IMR-90 (cell line): ENCODE results near the gene CACNG8. TPM values are rescaled to one million over a fixed set of nuclear protein-coding genes. Genes with fewer than 3 reads are reported as not detected.

Experiments used
- ATAC-seq: fragments of 200-7000 bp; cut with Tn5 transposase; 2 replicates; pipeline ENCODE4 v1.9.1; 2020; ENCODE audit warnings: low read depth, mild to moderate bottlenecking, moderate library complexity
- BruUV-seq: library from RNA; stranded (reverse); fragments of 400-500 nt; replicated peaks from 2 replicates; lab custom pipeline; 2021; lab: Mats Ljungman, UMichigan
- CTCF ChIA-PET: fragments of 300-600 bp; formaldehyde crosslinking; extraction: SDS; loops from one replicate; lab custom pipeline; 2021; ENCODE audit warnings: antibody characterized with exemption; lab: Yijun Ruan, JAX
- POLR2A ChIA-PET: fragments of 300-600 bp; sonication (Branson Sonifier 250); formaldehyde crosslinking; loops from one replicate; lab custom pipeline; 2022; ENCODE audit warnings: antibody characterized with exemption; ENCODE audit not compliant: unreplicated experiment; lab: Charles Lee
- DNase-seq: peaks from one replicate; pipeline ENCODE4 v3.0.0; 2013
- H2AFZ ChIP-seq: replicated peaks from 2 replicates; pipeline ENCODE3; 2013; ENCODE audit warnings: low read length, mild to moderate bottlenecking; ENCODE audit not compliant: poor library complexity
- H2AK5ac ChIP-seq: 2 replicates; pipeline ENCODE4 v1.6.1; 2013; ENCODE audit warnings: low read depth, low read length, inconsistent platforms
- H2AK9ac ChIP-seq: replicated peaks from 2 replicates; pipeline ENCODE3; 2013; ENCODE audit warnings: mild to moderate bottlenecking, low read depth, low read length, moderate library complexity; ENCODE audit not compliant: poor library complexity
- H2BK120ac ChIP-seq: 2 replicates; pipeline ENCODE4 v1.6.1; 2013; ENCODE audit warnings: low read depth, low read length, inconsistent platforms
- H2BK15ac ChIP-seq: 3 replicates; pipeline ENCODE4 v1.6.1; 2013; ENCODE audit warnings: low read depth, low read length, inconsistent platforms
- H2BK20ac ChIP-seq: 2 replicates; pipeline ENCODE4 v1.6.1; 2013; ENCODE audit warnings: low read depth, mild to moderate bottlenecking, inconsistent platforms, low read length, moderate library complexity
- H2BK5ac ChIP-seq: 2 replicates; pipeline ENCODE4 v1.6.1; 2013; ENCODE audit warnings: mild to moderate bottlenecking, low read depth, low read length, inconsistent platforms; ENCODE audit not compliant: poor library complexity, severe bottlenecking
- H3K14ac ChIP-seq: replicated peaks from 2 replicates; pipeline ENCODE4 v1.6.1; 2013; ENCODE audit warnings: low read depth, low read length, inconsistent platforms
- H3K18ac ChIP-seq: 2 replicates; pipeline ENCODE4 v1.6.1; 2013; ENCODE audit warnings: low read depth, low read length, control low read depth
- H3K23ac ChIP-seq: 2 replicates; pipeline ENCODE4 v1.6.1; 2013; ENCODE audit warnings: low read depth, low read length, inconsistent platforms
- H3K27ac ChIP-seq: 2 replicates; pipeline ENCODE4 v1.5.1; 2013; ENCODE audit warnings: mild to moderate bottlenecking, control low read depth, low read length; ENCODE audit not compliant: insufficient read depth
- H3K27me3 ChIP-seq: 2 replicates; pipeline ENCODE4 v1.6.1; 2013; ENCODE audit warnings: low read length; ENCODE audit not compliant: control insufficient read depth, insufficient read depth
- H3K36me3 ChIP-seq: 2 replicates; pipeline ENCODE4 v1.6.1; 2013; ENCODE audit warnings: low read length, mixed read lengths; ENCODE audit not compliant: control insufficient read depth, insufficient read depth
- H3K4ac ChIP-seq: 2 replicates; pipeline ENCODE4 v1.6.1; 2013; ENCODE audit warnings: low read depth, low read length, inconsistent platforms
- H3K4me1 ChIP-seq: 2 replicates; pipeline ENCODE4 v1.6.1; 2013; ENCODE audit warnings: low read length, mixed read lengths; ENCODE audit not compliant: control insufficient read depth, insufficient read depth
- H3K4me2 ChIP-seq: 2 replicates; pipeline ENCODE4 v1.6.1; 2013; ENCODE audit warnings: low read depth, mild to moderate bottlenecking, control low read depth, low read length, moderate library complexity
- H3K4me3 ChIP-seq: 2 replicates; pipeline ENCODE4 v1.5.1; 2013; ENCODE audit warnings: low read depth, mild to moderate bottlenecking, control low read depth, low read length, moderate library complexity; ENCODE audit not compliant: insufficient read depth
- H3K56ac ChIP-seq: 2 replicates; pipeline ENCODE4 v1.6.1; 2013; ENCODE audit warnings: low read length, inconsistent platforms; ENCODE audit not compliant: insufficient read depth; ENCODE audit errors: extremely low read depth
- H3K79me1 ChIP-seq, 2 experiments: 2 replicates each; pipeline ENCODE4 v1.6.1; 2013; ENCODE audit warnings: low read length in 2 of 2, inconsistent platforms in 1 of 2, low read depth in 1 of 2
- H3K9ac ChIP-seq: 2 replicates; pipeline ENCODE4 v1.6.1; 2013; ENCODE audit warnings: low read depth, low read length, control low read depth
- H3K9me1 ChIP-seq: 2 replicates; pipeline ENCODE4 v1.6.1; 2013; ENCODE audit warnings: low read length, inconsistent platforms; ENCODE audit not compliant: insufficient read depth
- H3K9me3 ChIP-seq: 2 replicates; pipeline ENCODE4 v1.6.1; 2013; ENCODE audit warnings: low read length; ENCODE audit not compliant: control insufficient read depth, insufficient read depth
- H4K20me1 ChIP-seq: 2 replicates; pipeline ENCODE4 v1.6.1; 2013; ENCODE audit warnings: low read length, inconsistent platforms; ENCODE audit not compliant: insufficient read depth
- H4K5ac ChIP-seq: 2 replicates; pipeline ENCODE4 v1.6.1; 2013; ENCODE audit warnings: mild to moderate bottlenecking, low read depth, low read length, control low read depth
- H4K8ac ChIP-seq, 2 experiments: 2 replicates each; pipeline ENCODE4 v1.6.1; 2013; ENCODE audit warnings: low read depth in 2 of 2, low read length in 2 of 2, control low read depth in 1 of 2, inconsistent platforms in 1 of 2
- H4K91ac ChIP-seq: 2 replicates; pipeline ENCODE4 v1.6.1; 2013; ENCODE audit warnings: low read depth, low read length, inconsistent platforms; ENCODE audit not compliant: insufficient read depth
- BHLHE40 ChIP-seq: fragments of 150-350 bp; IDR thresholded peaks from 2 replicates; pipeline ENCODE4 v1.6.1; 2016; ENCODE audit warnings: mild to moderate bottlenecking, low read depth, low read length
- FOS ChIP-seq: fragments of 150-350 bp; IDR thresholded peaks from 2 replicates; pipeline ENCODE4 v1.6.1; 2016; ENCODE audit warnings: low read depth, low read length
- MAZ ChIP-seq: IDR thresholded peaks from 2 replicates; pipeline ENCODE4 v1.6.1; 2012; ENCODE audit warnings: low read depth, mild to moderate bottlenecking, low read length, improper control_type of control experiment, moderate library complexity, borderline replicate concordance
- MXI1 ChIP-seq: IDR thresholded peaks from 2 replicates; pipeline ENCODE4 v1.6.1; 2012; ENCODE audit warnings: low read depth, mild to moderate bottlenecking, low read length, moderate library complexity, borderline replicate concordance
- RCOR1 ChIP-seq: IDR thresholded peaks from 2 replicates; pipeline ENCODE4 v1.6.1; 2012; ENCODE audit warnings: mild to moderate bottlenecking, low read length, improper control_type of control experiment; ENCODE audit not compliant: insufficient replicate concordance
- WGBS, 2 experiments: methylation state at CpG; one replicate each; pipeline versions ENCODE4 v1.1.5 to v1.1.7; 2013; ENCODE audit warnings: missing lambda C conversion rate in 2 of 2; ENCODE audit not compliant: insufficient read length in 1 of 2; ENCODE audit errors: extremely low coverage in 2 of 2; 5-methylcytosine and 5-hydroxymethylcytosine counted together
- dilution Hi-C: fragments of 300-500 bp; cut with HindIII; formaldehyde crosslinking; loops from one replicate; pipeline ENCODE4 v1.14.3; 2018; ENCODE audit warnings: low sequenced_read_pairs; ENCODE audit not compliant: unreplicated experiment
- in situ Hi-C: fragments of 300-500 bp; cut with MboI; formaldehyde crosslinking; loops from 3 replicates; pipeline ENCODE4 v1.14.3; 2019; ENCODE audit warnings: low sequenced_read_pairs, inconsistent platforms, mixed read lengths
- intact Hi-C: fragments of 100-400 bp; cut with micrococcal nuclease; formaldehyde crosslinking; loops from 2 replicates; pipeline ENCODE4 v1.10.0; 2022
- polyA plus RNA-seq, 3 experiments: library from polyadenylated mRNA; depleted of rRNA; stranded (reverse); fragments of >200 nt; gene quantifications; 2 replicates each; pipeline ENCODE4 v1.2.3, GENCODE V29; 2012; ENCODE audit warnings: low replicate concordance in 1 of 3
- total RNA-seq: library from RNA; depleted of rRNA; stranded (reverse); fragments of >200 nt; gene quantifications from 2 replicates; pipeline ENCODE4 v1.2.3, GENCODE V29; 2012

The CACNG8 gene
- total and polyA plus RNA-seq, 2 of the 4 experiments (the other 2 are of a cell fraction): 0.15 TPM; not detected in 1

DNA sequence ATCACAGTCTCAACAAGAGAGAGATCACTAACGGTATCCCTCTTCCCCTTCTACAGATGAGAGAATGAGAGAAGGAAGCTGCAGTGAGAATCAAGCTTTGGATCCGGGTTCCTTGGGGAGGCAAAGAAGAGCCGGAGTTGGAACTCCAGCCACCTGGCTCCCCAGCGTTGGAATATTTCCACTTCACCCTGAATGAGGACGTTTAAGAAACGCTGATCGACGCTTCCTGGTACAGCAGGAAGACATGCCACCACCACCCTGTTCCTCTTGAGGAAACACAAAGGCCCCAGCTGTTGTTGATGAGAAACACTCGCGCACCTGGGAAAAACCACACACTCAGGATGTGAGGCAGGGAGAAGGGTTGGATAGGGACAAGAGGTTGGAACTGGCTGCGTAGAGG, 11.3 kb upstream of the CACNG8 start:
- Histone ChIP-seq H3K27ac (no peak overlapping the region), H3K4ac (no peak overlapping the region), H2BK20ac (no peak overlapping the region), H2AK5ac (no peak overlapping the region), H3K4me3 (no peak overlapping the region), H4K20me1 (no peaks in the 10 kb centered on the region), H3K18ac (no peak overlapping the region), H2AFZ (no peak overlapping the region), H3K9ac (no peak overlapping the region), H3K14ac (no peak overlapping the region), H2BK5ac (no peak overlapping the region), H2BK15ac (no peak overlapping the region), H2BK120ac (no peak overlapping the region), H3K9me1 (no peaks in the 10 kb centered on the region), H3K4me1 (no peaks in the 10 kb centered on the region), H3K4me2 (no peak overlapping the region), H4K91ac (no peak overlapping the region), H2AK9ac (no peak overlapping the region), H3K9me3 (no peaks in the 10 kb centered on the region; the same call in 1 of the 2 replicates), H4K8ac (no peak overlapping the region), H3K56ac (no peak overlapping the region), H4K5ac (no peak overlapping the region), H3K23ac (no peak overlapping the region), H3K79me1 (no peaks in the 10 kb centered on the region), H3K36me3 (no peaks in the 10 kb centered on the region), H3K27me3 (peaks cover 1% of the 10 kb centered on the region; the same call in 1 of the 2 replicates)
- intact Hi-C loops (no loop called here), in situ Hi-C loops (no loop called here), dilution Hi-C loops (no loop called here)
- DNase-seq (no peak), ATAC-seq (no peak)
- ChIA-PET CTCF (no interaction called here), POLR2A (no interaction called here)
- TF ChIP-seq FOS (no peak), MXI1 (no peak), BHLHE40 (no peak), MAZ (no peak), RCOR1 (no peak)
- WGBS, 2 experiments: no CpG with 5 or more reads among the region's 11 CpGs
- BruUV-seq: no TSS peak
